Osteoblast (primary cell): ENCODE data around the gene MMS19. TPM values are rescaled to one million over a fixed set of nuclear protein-coding genes. Genes with fewer than 3 reads are reported as not detected.

Experiments
- DNase-seq: peaks from one replicate; pipeline ENCODE4 v3.0.0; 2011; ENCODE audit warnings: low spot score, mixed read lengths; ENCODE audit not compliant: insufficient read length; ENCODE audit errors: missing footprints
- H2AFZ ChIP-seq: 2 replicates; pipeline ENCODE4 v1.6.0; 2011; ENCODE audit warnings: mild to moderate bottlenecking, low read length
- H3K27ac ChIP-seq: 2 replicates; pipeline ENCODE4 v1.5.1; 2011; ENCODE audit warnings: mild to moderate bottlenecking, low read depth, low read length, moderate library complexity
- H3K27me3 ChIP-seq: 2 replicates; pipeline ENCODE4 v1.6.0; 2012; ENCODE audit warnings: mild to moderate bottlenecking, control low read depth, inconsistent platforms, low read length, moderate library complexity; ENCODE audit not compliant: insufficient read depth
- H3K36me3 ChIP-seq: 2 replicates; pipeline ENCODE4 v1.5.1; 2011; ENCODE audit warnings: mild to moderate bottlenecking, low read length, control low read depth, moderate library complexity; ENCODE audit not compliant: insufficient read depth
- H3K4me1 ChIP-seq: 2 replicates; pipeline ENCODE4 v1.5.1; 2011; ENCODE audit warnings: mild to moderate bottlenecking, low read length, control low read depth, moderate library complexity; ENCODE audit not compliant: insufficient read depth
- H3K4me2 ChIP-seq: 2 replicates; pipeline ENCODE4 v1.6.0; 2011; ENCODE audit warnings: mild to moderate bottlenecking, low read length; ENCODE audit not compliant: insufficient read depth
- H3K4me3 ChIP-seq: fragments of 200-600 bp; sonication (generic); 3 replicates; pipeline ENCODE4 v1.5.1; 2012; ENCODE audit warnings: mild to moderate bottlenecking, low read length, inconsistent platforms; ENCODE audit not compliant: insufficient read depth
- H3K79me2 ChIP-seq: 2 replicates; pipeline ENCODE4 v1.6.0; 2012; ENCODE audit warnings: mild to moderate bottlenecking, low read length, control low read depth, inconsistent platforms; ENCODE audit not compliant: insufficient read depth
- H3K9me3 ChIP-seq: 2 replicates; pipeline ENCODE4 v1.5.1; 2011; ENCODE audit warnings: low read depth, low read length, control low read depth
- H4K20me1 ChIP-seq: 2 replicates; pipeline ENCODE4 v1.6.0; 2012; ENCODE audit warnings: mild to moderate bottlenecking, low read length, control low read depth; ENCODE audit not compliant: insufficient read depth
- CTCF ChIP-seq: IDR thresholded peaks from 2 replicates; pipeline ENCODE4 v1.5.1; 2011; ENCODE audit warnings: mild to moderate bottlenecking, low read depth, low read length, moderate library complexity; ENCODE audit errors: extremely low read depth
- total RNA-seq: library from RNA; depleted of rRNA; stranded (reverse); fragments of >200 nt; gene quantifications from 2 replicates; pipeline ENCODE4 v1.2.3, GENCODE V29; 2012

The MMS19 gene
- total RNA-seq, 1 donor: 63.0 TPM

- DNase-seq: no peak
- H4K20me1 ChIP-seq: peaks cover 52% of the 10 kb centered on the region
- no peak overlapping the region for H2AFZ ChIP-seq
- H3K27ac ChIP-seq: no peak overlapping the region
- H3K9me3 ChIP-seq: no peaks in the 10 kb centered on the region
- H3K4me3 ChIP-seq: no peak overlapping the region
- no peaks in the 10 kb centered on the region for H3K27me3 ChIP-seq
- peaks cover 13% of the 10 kb centered on the region for H3K4me1 ChIP-seq
- no peak overlapping the region for H3K4me2 ChIP-seq
- peaks cover 35% of the 10 kb centered on the region for H3K36me3 ChIP-seq
- peaks cover 88% of the 10 kb centered on the region for H3K79me2 ChIP-seq
- no peak for TF ChIP-seq CTCF
Measured at GRCh38 chr10:97451605-97452004, 46.6 kb downstream of the MMS19 start.

DNA sequence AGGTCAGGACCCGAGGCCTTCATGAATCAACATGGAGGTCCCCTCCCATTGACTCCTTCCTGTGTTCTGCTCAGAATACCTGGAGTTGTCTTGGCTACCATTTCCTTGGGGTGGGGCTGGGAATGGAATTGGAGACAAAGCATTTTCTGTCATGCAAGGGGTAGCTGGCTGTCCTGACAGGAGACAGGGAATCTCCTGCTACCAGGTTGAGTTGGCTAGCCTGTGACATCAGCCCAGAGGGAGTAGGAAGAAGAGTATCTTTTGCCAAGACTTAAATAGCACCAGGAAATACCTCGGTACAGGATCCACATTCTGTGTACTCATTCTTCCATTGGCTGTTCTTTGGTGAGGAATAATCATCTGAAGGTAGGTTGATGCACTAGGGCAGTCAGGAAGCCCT is 47.4 kb downstream of the MMS19 start:
- H3K27me3 ChIP-seq: no peaks in the 10 kb centered on the region
- DNase-seq: peak; percentile 71
- peaks cover 90% of the 10 kb centered on the region for H3K79me2 ChIP-seq
- no peak overlapping the region for H3K27ac ChIP-seq
- H3K4me1 ChIP-seq: peaks cover 13% of the 10 kb centered on the region
- H3K36me3 ChIP-seq: peaks cover 28% of the 10 kb centered on the region
- no peak overlapping the region for H3K4me2 ChIP-seq
- no peak overlapping the region for H2AFZ ChIP-seq
- H4K20me1 ChIP-seq: peaks cover 52% of the 10 kb centered on the region
- no peaks in the 10 kb centered on the region for H3K9me3 ChIP-seq
- no peak overlapping the region for H3K4me3 ChIP-seq
- no peak for TF ChIP-seq CTCF

GRCh38 chr10:97445722-97446639 is 52.2 kb downstream of the MMS19 start, which contains the start of the genes EXOSC1 and ZDHHC16:
TSS of gene EXOSC1 (minus strand) at chr10:97446006. CDS start at chr10:97445985, 21 bp downstream.
TSS of gene ZDHHC16 (plus strand) at chr10:97446175. CDS start at chr10:97451676, 5,501 bp downstream.
- Histone ChIP-seq H3K27ac (peak within 1 kb of the TSS; percentile 77), H3K4me2 (peak within 1 kb of the TSS; percentile 94), H3K4me1 (peaks cover 23% of the 10 kb centered on the region), H3K79me2 (peaks cover 72% of the 10 kb centered on the region), H4K20me1 (peaks cover 24% of the 10 kb centered on the region), H2AFZ (peak within 1 kb of the TSS; percentile 97), H3K36me3 (peaks cover 12% of the 10 kb centered on the region), H3K9me3 (no peaks in the 10 kb centered on the region), H3K4me3 (peak within 1 kb of the TSS; percentile 100), H3K27me3 (no peaks in the 10 kb centered on the region)
- TF ChIP-seq CTCF: no peak
- peak; percentile 99 for DNase-seq

DNA sequence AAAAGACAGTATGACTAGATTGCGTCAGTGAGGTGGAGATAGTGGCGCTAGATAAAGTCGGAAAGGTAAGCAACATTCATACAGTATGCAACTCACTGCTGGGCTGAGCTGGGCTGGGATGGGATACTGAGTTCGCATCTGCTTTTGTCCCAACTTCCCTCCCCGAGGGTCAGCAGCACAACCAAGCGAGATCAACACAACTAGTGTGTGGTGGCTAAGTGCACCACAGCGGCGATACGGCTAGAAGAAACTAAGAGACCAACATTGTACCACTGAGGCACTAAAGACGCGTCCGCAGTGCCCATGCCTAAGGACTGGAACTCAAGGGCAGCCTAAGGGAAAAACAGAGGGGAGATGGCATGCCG is 52.9 kb downstream of the MMS19 start:
- H3K4me2 ChIP-seq: peak overlapping the region; percentile 94
- peak overlapping the region; percentile 97 for H2AFZ ChIP-seq
- peaks cover 23% of the 10 kb centered on the region for H3K4me1 ChIP-seq
- H3K27me3 ChIP-seq: no peaks in the 10 kb centered on the region
- DNase-seq: peak; percentile 78
- H3K9me3 ChIP-seq: no peaks in the 10 kb centered on the region
- peaks cover 18% of the 10 kb centered on the region for H3K36me3 ChIP-seq
- H3K4me3 ChIP-seq: peak overlapping the region; percentile 100
- TF ChIP-seq CTCF: no peak
- peaks cover 65% of the 10 kb centered on the region for H3K79me2 ChIP-seq
- peaks cover 18% of the 10 kb centered on the region for H4K20me1 ChIP-seq
- H3K27ac ChIP-seq: peak overlapping the region; percentile 77
